Tibial nerve (tissue), 4 donors: ENCODE measurements around the gene ZNF497.
A peak's percentile ranks its signal among the peaks of the same experiment; 100 is the strongest.

Experiments used
- CTCF ChIP-seq, 5 experiments: fragments of 200-600 bp in 3 of 5; fragments of 450-650 bp in 2 of 5; sonication (generic) in 3 of 5; IDR thresholded peaks; one replicate each; pipeline ENCODE4 v1.5.1; 2016 to 2019; ENCODE audit warnings: antibody characterized with exemption in 5 of 5, mild to moderate bottlenecking in 3 of 5, moderate library complexity in 2 of 5
- EP300 ChIP-seq, 2 donors: sonication (generic); formaldehyde crosslinking; IDR thresholded peaks; one replicate each; pipeline ENCODE4 v1.6.1; 2017; ENCODE audit warnings: antibody characterized with exemption in 2 of 2, mild to moderate bottlenecking in 1 of 2
- POLR2A ChIP-seq, 2 donors: fragments of 450-650 bp; IDR thresholded peaks; one replicate each; pipeline ENCODE4 v1.6.1; 2017; ENCODE audit warnings: antibody characterized with exemption in 2 of 2, mild to moderate bottlenecking in 2 of 2, moderate library complexity in 2 of 2

GRCh38 chr19:58362272-58362994, at the start of gene ZNF497:
- peak in 2 of 5 experiments; percentile 46 to 48 for TF ChIP-seq CTCF (IDR thresholded peaks at IDR 0.05)
- peak; percentile 91 to 93 for TF ChIP-seq EP300 (IDR thresholded peaks at IDR 0.05)
- TF ChIP-seq POLR2A (IDR thresholded peaks at IDR 0.05): peak; percentile 10 to 49
